GM12878 (cell line): ENCODE measurements around the gene BDKRB2. TPM values are rescaled to one million over a fixed set of nuclear protein-coding genes. Genes with fewer than 3 reads are reported as not detected.

ENCODE experiments used
- ATAC-seq: fragments of 200-7000 bp; cut with Tn5 transposase; 3 replicates; pipeline ENCODE4 v1.9.1; 2020; ENCODE audit warnings: mild to moderate bottlenecking, moderate library complexity
- BruUV-seq: library from RNA; stranded (reverse); fragments of 400-500 nt; replicated peaks from 2 replicates; lab custom pipeline; 2021; lab: Mats Ljungman, UMichigan
- CTCF ChIA-PET: fragments of 300-600 bp; sonication (Branson Sonifier 250); formaldehyde crosslinking; extraction: SDS; loops from one replicate; lab custom pipeline; 2021; ENCODE audit warnings: inconsistent platforms; lab: Yijun Ruan, JAX
- POLR2A ChIA-PET: fragments of 350-600 bp; formaldehyde crosslinking; extraction: SDS; loops from one replicate; lab custom pipeline; 2021; ENCODE audit warnings: inconsistent platforms; lab: Charles Lee
- RAD21 ChIA-PET: fragments of 300-600 bp; sonication (Branson Sonifier 250); formaldehyde crosslinking; loops from one replicate; lab custom pipeline; 2023; ENCODE audit warnings: antibody characterized with exemption; ENCODE audit not compliant: unreplicated experiment; lab: Charles Lee
- SMC1A ChIA-PET: fragments of 300-600 bp; sonication (Branson Sonifier 250); formaldehyde crosslinking; loops from one replicate; lab custom pipeline; 2023; ENCODE audit not compliant: unreplicated experiment, uncharacterized antibody; lab: Charles Lee
- DNase-seq: peaks from one replicate; pipeline ENCODE4 v3.0.0-alpha.2; 2011; ENCODE audit warnings: low read depth, low spot score
- FAIRE-seq: peaks from 3 replicates; lab custom pipeline; 2011; peaks lifted over from hg19 to GRCh38; lab: Jason Lieb, UNC
- H2AFZ ChIP-seq: 2 replicates; pipeline ENCODE4 v1.6.0; 2011; ENCODE audit warnings: low read depth, low read length, control low read depth; ENCODE audit not compliant: control insufficient read depth
- H3K27ac ChIP-seq: 2 replicates; pipeline ENCODE4 v1.5.1; 2011; ENCODE audit warnings: control low read depth; ENCODE audit not compliant: control insufficient read depth, insufficient read depth
- H3K27me3 ChIP-seq, 2 experiments: replicated peaks in 1 of 2; 2 replicates each; pipeline versions ENCODE4 v1.6.0 to v1.6.1; 2011; ENCODE audit warnings: low read length in 1 of 2; ENCODE audit not compliant: control insufficient read depth in 2 of 2, insufficient read depth in 2 of 2
- H3K36me3 ChIP-seq, 2 experiments: 2 replicates each; pipeline ENCODE4 v1.5.1; 2011; ENCODE audit warnings: low read length in 1 of 2; ENCODE audit not compliant: control insufficient read depth in 2 of 2, insufficient read depth in 2 of 2
- H3K4me1 ChIP-seq: 2 replicates; pipeline ENCODE4 v1.6.1; 2011; ENCODE audit warnings: mild to moderate bottlenecking, low read length, moderate library complexity, mixed read lengths; ENCODE audit not compliant: control insufficient read depth, insufficient read depth
- H3K4me2 ChIP-seq: 2 replicates; pipeline ENCODE4 v1.6.0; 2011; ENCODE audit warnings: control low read depth; ENCODE audit not compliant: control insufficient read depth, insufficient read depth
- H3K4me3 ChIP-seq: fragments of 200-600 bp; sonication (generic); 2 replicates; pipeline ENCODE4 v1.5.1; 2016
- H3K79me2 ChIP-seq: 2 replicates; pipeline ENCODE4 v1.6.0; 2011; ENCODE audit warnings: low read length; ENCODE audit not compliant: control insufficient read depth, insufficient read depth
- H3K9ac ChIP-seq: 2 replicates; pipeline ENCODE4 v1.8.0; 2011; ENCODE audit warnings: low read length, control low read depth, mixed read lengths; ENCODE audit not compliant: control insufficient read depth, insufficient read depth
- H3K9me3 ChIP-seq: replicated peaks from 3 replicates; pipeline ENCODE4 v1.5.1; 2011; ENCODE audit warnings: mild to moderate bottlenecking, low read length; ENCODE audit not compliant: control insufficient read depth, insufficient read depth
- H4K20me1 ChIP-seq: 2 replicates; pipeline ENCODE4 v1.6.0; 2011; ENCODE audit not compliant: control insufficient read depth, insufficient read depth
- ATF7 ChIP-seq: fragments of 450-650 bp; IDR thresholded peaks from 2 replicates; pipeline ENCODE4 v1.6.1; 2016; ENCODE audit warnings: low read depth, mild to moderate bottlenecking
- ESRRA ChIP-seq: IDR thresholded peaks from 2 replicates; pipeline ENCODE4 v1.6.1; 2012; ENCODE audit warnings: mild to moderate bottlenecking, low read length, improper control_type of control experiment
- GATAD2B ChIP-seq: fragments of 450-650 bp; conservative IDR thresholded peaks from 2 replicates; pipeline ENCODE4 v1.6.1; 2017; ENCODE audit warnings: low read depth, mild to moderate bottlenecking, moderate library complexity
- HDAC6 ChIP-seq: fragments of 200-600 bp; sonication (generic); IDR thresholded peaks from one replicate; pipeline ENCODE4 v1.8.0; 2017; ENCODE audit warnings: antibody characterized with exemption; ENCODE audit not compliant: unreplicated experiment
- MEF2A ChIP-seq: IDR thresholded peaks from 2 replicates; pipeline ENCODE4 v1.6.1; 2011; ENCODE audit warnings: low read depth, mild to moderate bottlenecking, low read length, moderate library complexity; ENCODE audit not compliant: insufficient read depth
- MTA3 ChIP-seq: IDR thresholded peaks from 2 replicates; pipeline ENCODE4 v1.6.1; 2012; ENCODE audit warnings: low read length, inconsistent platforms, borderline replicate concordance
- PAX5 ChIP-seq: IDR thresholded peaks from 2 replicates; pipeline ENCODE4 v1.6.1; 2011; ENCODE audit warnings: low read depth, low read length, borderline replicate concordance
- SMAD5 ChIP-seq: IDR thresholded peaks from 2 replicates; pipeline ENCODE4 v1.6.1; 2016; ENCODE audit warnings: antibody characterized with exemption, low read depth
- SMARCA5 ChIP-seq: fragments of 450-650 bp; IDR thresholded peaks from 2 replicates; pipeline ENCODE4 v1.6.1; 2017; ENCODE audit warnings: mild to moderate bottlenecking
- SUZ12 ChIP-seq: fragments of 200-600 bp; sonication (generic); IDR thresholded peaks from one replicate; pipeline ENCODE4 v1.6.1; 2018; ENCODE audit warnings: antibody characterized with exemption, mild to moderate bottlenecking; ENCODE audit not compliant: unreplicated experiment
- USF2 ChIP-seq: IDR thresholded peaks from 2 replicates; pipeline ENCODE4 v1.6.1; 2011; ENCODE audit warnings: low read depth, low read length, improper control_type of control experiment, borderline replicate concordance
- ZBED1 ChIP-seq: IDR thresholded peaks from 2 replicates; pipeline ENCODE4 v1.6.1; 2016; ENCODE audit warnings: borderline replicate concordance
- ZBTB33 ChIP-seq: fragments of 450-650 bp; IDR thresholded peaks from 2 replicates; pipeline ENCODE4 v1.6.1; 2017; ENCODE audit warnings: mild to moderate bottlenecking
- ZBTB4 ChIP-seq: fragments of 450-650 bp; formaldehyde crosslinking; IDR thresholded peaks from 2 replicates; pipeline ENCODE4 v1.4.0; 2022; ENCODE audit warnings: mild to moderate bottlenecking, moderate library complexity
- ZNF24 ChIP-seq: fragments of 450-650 bp; IDR thresholded peaks from 2 replicates; pipeline ENCODE4 v1.6.1; 2017; ENCODE audit warnings: antibody characterized with exemption, mild to moderate bottlenecking
- ZNF622 ChIP-seq: fragments of 450-650 bp; IDR thresholded peaks from 2 replicates; pipeline ENCODE4 v1.6.1; 2017; ENCODE audit warnings: mild to moderate bottlenecking, inconsistent platforms
- WGBS: methylation state at CpG from one replicate; pipeline ENCODE4 v1.1.6; 2016; ENCODE audit warnings: low lambda C conversion rate; ENCODE audit not compliant: insufficient replicate concordance, insufficient coverage; ENCODE audit errors: missing lambda C conversion rate; 5-methylcytosine and 5-hydroxymethylcytosine counted together
- in situ Hi-C: fragments of 300-500 bp; cut with MboI; formaldehyde crosslinking; loops from 9 replicates; pipeline ENCODE4 v1.14.3; 2018; ENCODE audit warnings: mixed read lengths
- intact Hi-C: fragments of 100-400 bp; cut with micrococcal nuclease; formaldehyde crosslinking; loops from one replicate; pipeline ENCODE4 v1.14.2; 2022; ENCODE audit not compliant: unreplicated experiment
- polyA plus RNA-seq, 11 experiments: library from polyadenylated mRNA; depleted of rRNA in 4 of 11; unstranded in 6 of 11; stranded (reverse) in 5 of 11; fragments of >200 nt; fragmentation: Nextera tagmentation in 4 of 11; fragmentation: Illumina TruSeq in 1 of 11; extraction: Ambion mirVana in 4 of 11; extraction: Trizol in 1 of 11; gene quantifications; 1 replicate in 1 of 11; 2 replicates in 10 of 11; pipeline versions ENCODE4 v1.2.1 to v1.2.3, GENCODE V29; 2011 to 2016; ENCODE audit warnings: inconsistent platforms in 2 of 11, missing spikeins in 2 of 11, low read depth in 1 of 11
- total RNA-seq, 4 experiments: library from RNA; depleted of rRNA in 3 of 4; stranded (reverse); fragments of >200 nt in 3 of 4; fragmentation: Illumina TruSeq in 1 of 4; extraction: Trizol in 1 of 4; gene quantifications; 2 replicates each; pipeline versions ENCODE4 v1.2.1 to v1.2.3, GENCODE V29; 2013 to 2021

The BDKRB2 gene
- total and polyA plus RNA-seq, 10 of the 15 experiments (the other 5 are each of a cell fraction or from before 2014, with no cell fraction given) = 0.08 TPM; not detected in 9

DNA sequence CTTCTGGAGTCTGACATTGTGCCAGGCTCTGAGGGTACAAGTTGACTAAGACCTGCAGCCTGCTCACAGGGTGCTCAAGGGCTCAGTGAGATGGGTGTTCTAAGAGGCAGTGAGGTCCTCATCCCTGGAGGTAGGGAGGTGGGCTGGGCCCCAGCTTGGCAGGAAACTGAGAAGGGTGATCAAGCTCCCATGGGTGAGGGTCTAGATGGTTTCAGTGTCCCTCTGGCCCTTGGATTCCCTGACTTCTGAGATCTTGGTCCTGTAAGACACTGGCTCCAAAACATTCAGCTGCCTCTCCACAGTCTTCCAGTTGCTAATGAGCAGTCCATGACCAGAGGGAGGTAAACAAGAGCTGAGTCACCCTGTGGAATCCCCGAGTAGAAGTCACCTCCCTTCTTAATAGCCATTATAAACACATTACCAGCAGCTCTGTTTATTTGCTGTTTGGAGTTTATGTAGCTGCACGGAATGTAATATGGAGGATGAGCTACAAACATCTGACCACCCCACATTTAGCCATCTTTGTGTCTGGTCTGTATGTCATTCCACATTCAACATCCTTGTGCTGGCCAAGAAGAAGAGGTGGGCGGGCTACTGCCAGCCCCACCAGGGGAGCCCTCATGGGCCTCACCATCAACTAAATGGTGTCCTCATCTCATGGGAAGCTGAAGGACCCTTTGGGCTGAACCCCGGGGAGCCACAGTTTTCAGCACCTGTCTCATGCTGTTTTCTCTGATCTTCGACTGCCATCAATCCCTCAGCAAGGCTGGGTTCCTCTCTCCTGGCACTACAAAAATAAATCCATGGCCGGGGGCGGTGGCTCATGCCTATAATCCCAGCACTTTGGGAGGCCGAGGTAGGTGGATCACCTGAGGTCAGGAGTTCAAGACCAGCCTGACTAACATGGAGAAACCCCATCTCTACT, 37.2 kb upstream of the BDKRB2 start:
- Histone ChIP-seq H3K4me3 (no peak overlapping the region), H3K9me3 (no peaks in the 10 kb centered on the region), H3K9ac (no peak overlapping the region), H2AFZ (no peak overlapping the region), H3K36me3 (no peaks in the 10 kb centered on the region), H3K79me2 (no peaks in the 10 kb centered on the region), H4K20me1 (no peaks in the 10 kb centered on the region), H3K4me2 (no peak overlapping the region), H3K27ac (no peak overlapping the region), H3K27me3 (no peaks in the 10 kb centered on the region; a peak in 3 of 4 replicates), H3K4me1 (no peaks in the 10 kb centered on the region)
- no peak for FAIRE-seq
- ChIA-PET POLR2A (no interaction called here), CTCF (no interaction called here), RAD21 (no interaction called here), SMC1A (no interaction called here)
- intact Hi-C loops (no loop called here), in situ Hi-C loops (no loop called here)
- no TSS peak for BruUV-seq
- TF ChIP-seq SMAD5 (no peak), HDAC6 (no peak), MEF2A (no peak), MTA3 (no peak), ZBTB33 (no peak), SMARCA5 (no peak), ESRRA (no peak), USF2 (no peak), ZNF622 (no peak), ZBTB4 (no peak), PAX5 (no peak), ZBED1 (no peak), SUZ12 (no peak), ZNF24 (no peak), ATF7 (no peak), GATAD2B (no peak)
- DNase-seq = no peak
- 20% methylated on average over 8 of the region's 8 CpGs for WGBS
- ATAC-seq = no peak
